T-helper 1 cell (primary cell): ENCODE results near the gene ASAP3.
A peak's percentile ranks its signal among the peaks of the same experiment; 100 is the strongest.

Experiments
- DNase-seq, 5 donors: peaks; one replicate each; pipeline ENCODE4 v3.0.0-alpha.2; 2012 to 2020

Gene ASAP3

DNA sequence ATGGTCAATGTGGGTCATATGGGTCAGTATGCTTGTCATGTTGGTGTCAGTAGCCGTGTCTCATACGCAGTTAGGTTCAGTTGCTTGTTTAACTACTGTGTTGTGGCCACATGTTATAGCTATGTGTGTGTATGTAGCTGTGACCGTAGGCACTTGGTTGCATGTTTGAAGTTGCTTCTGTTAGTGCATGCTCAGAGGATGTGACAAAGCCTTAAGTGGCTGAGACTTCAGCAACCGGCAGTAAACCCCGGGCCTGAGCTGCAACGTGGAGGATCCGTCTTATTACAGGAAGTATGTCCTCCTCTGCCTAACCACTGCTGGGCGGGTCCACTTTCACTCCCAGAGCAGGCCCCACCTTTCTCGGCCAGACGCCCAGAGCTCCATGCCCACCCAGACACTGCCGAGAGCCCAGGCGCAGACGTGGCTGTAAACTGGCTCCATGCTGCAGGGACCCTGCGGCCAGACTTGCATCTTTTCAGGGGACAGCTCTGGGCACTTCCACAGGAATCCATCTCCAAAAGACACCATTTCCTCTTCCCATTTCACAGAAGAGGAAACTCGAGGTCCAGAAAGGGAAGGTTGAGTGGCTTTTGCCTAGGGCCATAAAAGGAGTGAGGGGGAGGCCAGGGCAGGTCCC lies 61.6 kb downstream of the ASAP3 start:
- peak in 3 of 5 donors; percentile 15 to 78 (median 27) for DNase-seq

DNA sequence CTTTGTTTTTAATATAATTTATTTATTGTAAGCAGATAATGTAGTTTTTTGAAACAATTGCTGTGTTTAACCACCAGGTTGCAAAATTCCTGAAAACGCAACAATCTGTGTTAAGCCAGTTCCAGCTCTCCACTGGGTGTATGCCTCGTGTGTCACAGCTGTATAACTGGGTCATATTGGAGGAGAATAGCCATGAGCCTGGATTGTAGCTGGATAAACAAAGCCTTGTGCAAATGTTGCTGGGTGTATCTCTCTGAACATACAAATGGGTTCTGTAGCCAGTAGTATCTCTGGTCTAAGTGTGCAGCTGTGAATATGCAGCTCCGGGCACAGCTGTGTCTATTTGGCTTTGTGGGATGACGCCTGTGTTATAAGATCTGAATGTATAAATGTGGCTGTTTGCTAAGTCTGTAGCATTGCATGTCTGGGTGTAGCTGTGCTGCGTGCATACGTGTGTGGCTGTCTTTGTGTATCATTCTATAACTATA lies 62.2 kb downstream of the ASAP3 start:
- DNase-seq: no peak

DNA sequence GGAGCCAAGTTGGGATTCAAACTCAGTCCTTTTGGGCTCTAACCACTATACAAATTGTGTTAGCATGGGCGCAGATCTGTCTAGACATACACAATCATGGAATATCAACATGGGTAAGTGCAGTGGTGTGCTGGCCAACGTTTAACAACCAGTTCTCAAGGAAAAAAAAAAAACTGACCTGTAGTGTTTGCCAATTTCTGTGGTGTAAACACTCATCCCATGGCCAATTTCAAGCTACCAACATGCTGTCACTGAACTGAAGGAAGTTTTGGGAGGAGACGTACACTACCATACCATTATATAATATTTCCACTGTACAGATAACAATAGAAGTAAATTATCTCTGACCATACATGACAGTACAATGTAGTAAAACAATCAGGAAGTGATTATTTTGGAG lies 62.6 kb downstream of the ASAP3 start:
- DNase-seq: no peak

DNA sequence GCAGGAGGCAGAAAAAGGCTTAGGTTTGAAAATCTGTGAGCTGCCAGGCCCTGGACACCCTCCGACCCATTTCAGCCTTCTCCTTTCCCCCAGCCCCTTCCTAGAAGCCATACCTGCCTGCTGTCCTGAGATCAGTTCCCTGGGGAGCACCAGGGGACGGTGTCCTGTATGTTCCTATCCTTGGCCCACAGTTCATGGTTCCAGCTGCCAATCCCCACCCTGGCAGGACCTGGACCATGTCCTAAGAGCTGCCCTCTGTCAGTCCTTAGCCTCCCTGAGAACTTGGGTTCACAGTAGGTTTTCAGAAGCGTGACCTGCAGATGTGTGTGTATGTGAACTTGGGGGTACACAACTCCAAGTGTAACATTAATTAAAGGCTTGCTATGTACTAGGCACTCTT lies 63.2 kb downstream of the ASAP3 start:
- DNase-seq: no peak

DNA sequence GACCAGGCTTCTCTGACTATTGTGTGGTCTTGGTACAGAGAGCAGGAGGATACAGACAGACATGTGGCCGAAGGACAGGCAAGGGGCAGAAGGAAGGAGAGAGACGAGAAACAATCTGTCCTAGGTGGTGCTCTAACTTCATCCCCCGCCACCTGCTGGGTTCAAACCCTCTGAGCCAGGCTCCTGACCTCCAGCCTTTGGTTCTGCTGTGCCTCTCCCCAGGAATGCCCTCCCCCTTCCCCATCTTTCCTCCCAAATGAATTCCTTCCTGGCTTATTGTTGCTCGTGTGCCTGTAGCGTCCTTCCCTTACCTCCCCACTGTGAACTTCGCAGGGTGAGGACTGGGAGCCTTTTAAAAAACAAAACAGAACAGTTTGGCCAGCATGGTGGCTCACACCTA lies 64.8 kb downstream of the ASAP3 start:
- no peak for DNase-seq

DNA sequence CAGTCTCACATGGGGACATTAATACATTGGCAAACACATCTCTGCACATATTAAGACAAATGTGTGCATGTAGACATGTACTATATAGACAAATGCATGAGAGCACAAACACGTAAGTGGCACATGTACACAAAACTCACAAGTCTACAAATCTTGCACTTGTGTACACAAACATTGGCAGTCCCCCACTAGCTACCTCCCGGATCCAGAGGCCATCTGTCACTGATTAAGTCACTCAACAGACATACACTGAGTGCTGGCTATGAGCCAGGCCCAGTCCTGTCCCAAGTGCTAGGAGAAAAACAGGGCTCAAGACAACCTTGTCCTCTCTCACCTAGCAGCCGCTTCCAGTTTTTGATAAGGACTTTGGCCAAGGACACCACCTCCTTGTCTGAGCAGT lies 66.4 kb downstream of the ASAP3 start:
- DNase-seq: no peak

DNA sequence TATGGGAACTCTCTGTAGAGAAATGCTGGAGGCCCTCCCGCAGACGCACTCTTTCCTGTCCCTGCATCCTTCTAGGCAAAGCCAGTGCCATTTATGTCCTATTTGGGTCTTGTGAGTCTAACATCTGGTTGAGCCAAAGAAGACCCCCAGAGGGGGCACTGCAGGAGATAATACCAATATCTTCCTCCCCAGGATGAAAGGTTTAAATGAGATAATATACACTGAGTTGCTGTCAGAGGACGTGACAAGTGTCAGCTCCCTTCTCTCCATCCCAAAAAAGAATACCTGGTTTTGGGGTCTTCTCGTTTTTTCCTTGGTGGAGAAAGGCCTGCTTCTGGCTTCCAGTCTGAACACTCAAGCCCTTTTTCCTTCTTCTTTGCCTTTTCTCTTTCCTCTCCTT lies 67.0 kb downstream of the ASAP3 start:
- DNase-seq: no peak

DNA sequence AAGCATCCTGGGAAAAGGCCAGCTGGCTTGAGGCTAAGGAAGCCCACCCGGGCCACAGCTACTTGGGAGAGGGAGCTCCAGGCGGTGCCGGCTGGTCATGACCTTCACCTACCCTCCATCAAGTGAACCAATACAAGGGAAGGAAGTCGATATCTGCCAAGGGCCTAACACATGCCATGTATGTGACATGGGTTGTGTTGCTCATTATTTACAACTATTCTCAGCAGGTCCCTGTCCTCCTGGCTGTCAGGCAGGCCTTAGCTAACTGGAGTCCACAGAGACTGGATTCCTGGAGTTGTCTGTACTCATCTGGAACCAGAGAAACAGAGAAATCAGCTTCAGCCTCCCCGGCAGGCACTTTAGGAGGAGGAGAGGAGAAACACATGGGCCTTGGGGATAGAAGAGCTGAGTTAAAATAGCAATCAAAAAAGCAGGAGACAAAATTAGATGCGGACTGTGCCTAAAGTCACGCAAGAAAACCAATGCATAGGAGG lies 75.1 kb downstream of the ASAP3 start:
- DNase-seq: no peak

DNA sequence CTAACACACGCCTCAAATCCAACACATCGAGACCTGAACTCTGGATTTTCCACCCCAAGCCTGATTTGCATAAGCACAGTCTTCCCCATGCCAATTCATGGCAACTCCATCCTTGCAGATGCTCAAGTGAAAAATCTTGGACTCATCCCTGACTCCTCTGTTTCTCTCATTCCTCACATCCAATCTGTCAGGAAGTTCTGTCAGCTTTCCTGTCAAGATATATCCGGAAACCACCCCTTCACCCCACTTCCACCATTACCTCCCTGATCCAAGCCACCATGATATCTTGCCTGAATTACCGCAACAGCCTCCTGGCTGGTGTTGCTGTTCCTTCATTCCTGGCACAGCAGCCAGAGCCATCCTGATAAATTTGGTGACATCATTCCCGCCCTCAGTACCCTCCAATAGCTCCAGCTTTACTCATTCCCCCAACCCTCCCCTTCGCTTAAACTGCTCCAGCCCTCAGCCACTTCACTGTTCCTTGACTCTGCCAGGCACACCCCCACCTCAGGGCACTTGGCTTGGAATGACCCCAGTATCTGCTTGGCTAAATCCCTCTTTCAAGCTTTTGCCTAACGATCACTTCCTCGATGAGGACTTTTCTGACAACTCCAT lies 76.9 kb downstream of the ASAP3 start:
- no peak for DNase-seq

DNA sequence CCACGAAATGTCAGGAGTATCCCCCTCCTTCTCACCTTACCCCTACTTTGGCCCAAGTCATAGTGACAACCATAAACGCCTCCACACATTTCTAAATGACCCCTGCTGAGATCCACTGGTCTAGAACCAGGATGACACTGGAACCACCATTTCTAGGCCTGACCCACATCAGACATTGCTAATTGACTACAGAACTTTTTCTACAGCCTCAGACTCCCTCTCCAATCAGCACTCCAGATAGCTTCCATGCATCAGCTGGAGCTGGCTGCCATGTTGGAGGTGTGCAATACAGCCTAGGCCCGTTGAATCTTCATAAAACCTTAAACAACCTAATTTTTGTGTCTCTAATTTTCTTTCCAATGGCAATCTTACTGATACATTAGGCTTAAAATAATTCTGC lies 78.0 kb downstream of the ASAP3 start:
- no peak for DNase-seq

DNA sequence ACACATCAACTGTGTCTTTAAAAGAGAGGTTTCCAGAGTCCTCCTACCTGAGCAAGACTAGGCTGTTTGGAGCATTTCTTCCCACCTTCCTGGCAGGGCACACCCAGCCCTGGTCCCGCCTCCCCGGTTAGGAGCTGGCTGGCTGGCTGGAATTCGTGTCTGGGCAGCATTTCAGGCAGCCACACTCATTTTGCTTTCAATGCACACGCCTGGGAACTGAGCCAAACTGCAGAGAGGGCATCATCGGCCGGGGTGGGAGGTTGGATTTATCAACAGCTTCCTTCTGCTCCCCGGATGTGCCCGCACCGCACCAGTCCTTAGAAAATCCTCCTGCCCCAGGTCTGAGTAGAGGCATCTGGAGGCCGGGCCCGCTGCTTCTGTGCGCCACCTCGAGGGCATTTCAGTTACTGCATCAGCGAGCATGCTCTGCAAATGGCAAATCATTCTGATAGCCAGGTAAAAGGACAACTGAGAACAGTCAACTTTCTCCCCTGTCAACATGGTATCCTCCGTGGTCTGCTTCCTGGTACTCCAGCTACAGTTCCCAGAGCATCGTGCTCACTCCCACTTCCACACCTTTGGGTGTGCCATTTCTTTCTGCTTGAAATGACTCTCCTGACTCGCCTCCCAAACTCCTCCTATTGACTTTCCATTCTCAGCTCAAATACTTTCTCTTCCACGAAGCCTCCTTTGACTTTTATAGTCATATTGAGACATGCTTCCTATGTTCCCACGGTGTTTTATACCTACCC lies 80.1 kb downstream of the ASAP3 start:
- DNase-seq: peak; percentile 46 to 76 (median 68)

DNA sequence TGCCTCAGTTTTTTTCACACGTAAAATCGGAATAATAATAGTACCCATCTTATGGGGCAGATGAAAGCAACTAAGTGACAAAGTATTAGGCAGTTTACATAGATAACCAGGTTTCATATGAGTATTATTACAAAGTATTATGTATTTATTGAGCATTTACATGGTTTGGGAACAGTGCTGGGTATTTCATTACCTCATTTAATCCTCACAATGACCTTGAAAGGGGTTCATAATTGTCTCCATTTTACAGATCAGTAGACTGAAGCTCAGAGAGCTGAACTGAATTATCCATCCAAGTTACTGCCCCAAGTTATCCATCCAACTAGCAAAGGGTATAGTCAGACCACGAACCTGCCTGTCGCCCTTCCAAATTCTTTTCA lies 80.6 kb downstream of the ASAP3 start:
- no peak for DNase-seq

DNA sequence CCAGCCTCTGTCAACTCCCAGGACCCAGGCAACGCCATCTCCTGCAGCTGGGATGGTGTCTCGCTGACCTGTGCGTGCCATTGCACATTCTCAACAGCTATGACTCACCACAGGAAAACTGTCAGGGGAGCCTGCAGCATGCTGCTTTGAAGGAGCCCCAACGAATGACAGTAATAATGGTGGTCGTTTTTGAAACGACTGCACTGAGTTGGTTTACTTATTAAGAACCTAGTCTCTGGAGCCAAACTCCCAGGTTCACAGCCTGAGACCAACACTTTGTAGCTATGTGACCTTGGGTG lies 81.0 kb downstream of the ASAP3 start:
- no peak for DNase-seq

DNA sequence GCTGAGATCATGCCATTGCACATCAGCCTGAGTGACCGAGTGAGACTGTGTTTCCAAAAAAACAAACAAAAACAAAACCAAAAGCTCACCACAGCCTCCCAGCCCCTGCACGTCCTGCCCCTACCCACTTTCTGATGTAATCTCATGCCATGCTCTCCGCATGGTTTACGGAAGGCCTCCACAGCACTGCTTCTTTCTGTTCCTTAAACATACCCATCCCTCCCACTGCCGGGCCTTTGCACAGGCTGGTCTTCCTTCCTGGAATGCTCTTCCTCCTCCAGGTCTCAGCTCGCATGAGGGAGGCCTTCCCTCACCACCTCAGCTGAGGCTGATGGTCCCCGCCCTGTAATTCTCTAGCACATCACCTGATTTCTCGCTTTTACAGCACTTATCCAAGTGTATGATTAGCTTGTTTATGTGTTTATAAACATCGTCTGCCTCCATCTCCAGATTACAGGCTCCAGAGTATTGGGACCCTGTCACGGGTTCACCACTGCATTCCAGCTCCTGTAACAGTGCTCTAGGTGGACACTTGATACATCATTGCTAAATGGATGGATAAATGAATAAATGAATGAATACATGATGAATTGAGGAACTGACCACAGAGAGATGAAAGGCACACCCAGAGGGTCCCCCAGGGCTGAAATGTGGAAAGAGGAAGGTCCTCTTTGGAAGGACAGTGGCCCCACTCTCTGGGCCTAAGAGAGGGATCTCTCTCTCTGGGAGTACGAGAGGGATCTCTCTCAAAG lies 81.5 kb downstream of the ASAP3 start:
- no peak for DNase-seq

DNA sequence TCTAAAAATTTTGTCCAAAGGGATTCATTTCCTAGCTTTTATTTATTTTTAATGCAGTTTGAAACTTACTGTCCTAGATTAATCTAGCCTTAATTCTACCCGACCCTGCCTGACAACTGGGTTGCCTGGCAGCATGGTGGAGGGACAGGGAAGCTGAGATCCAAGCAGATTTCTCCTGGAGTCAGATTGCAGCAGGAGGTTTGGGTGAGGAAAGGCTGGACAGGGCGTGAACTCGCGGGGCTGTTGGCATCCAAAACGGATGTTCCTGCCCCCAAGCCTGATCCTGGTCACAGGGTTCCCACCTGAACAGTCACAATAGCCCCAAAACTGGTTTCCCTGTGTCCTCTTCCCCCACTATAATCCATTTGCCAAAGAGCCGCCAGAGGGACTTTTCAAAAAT lies 82.7 kb downstream of the ASAP3 start:
- DNase-seq: no peak

DNA sequence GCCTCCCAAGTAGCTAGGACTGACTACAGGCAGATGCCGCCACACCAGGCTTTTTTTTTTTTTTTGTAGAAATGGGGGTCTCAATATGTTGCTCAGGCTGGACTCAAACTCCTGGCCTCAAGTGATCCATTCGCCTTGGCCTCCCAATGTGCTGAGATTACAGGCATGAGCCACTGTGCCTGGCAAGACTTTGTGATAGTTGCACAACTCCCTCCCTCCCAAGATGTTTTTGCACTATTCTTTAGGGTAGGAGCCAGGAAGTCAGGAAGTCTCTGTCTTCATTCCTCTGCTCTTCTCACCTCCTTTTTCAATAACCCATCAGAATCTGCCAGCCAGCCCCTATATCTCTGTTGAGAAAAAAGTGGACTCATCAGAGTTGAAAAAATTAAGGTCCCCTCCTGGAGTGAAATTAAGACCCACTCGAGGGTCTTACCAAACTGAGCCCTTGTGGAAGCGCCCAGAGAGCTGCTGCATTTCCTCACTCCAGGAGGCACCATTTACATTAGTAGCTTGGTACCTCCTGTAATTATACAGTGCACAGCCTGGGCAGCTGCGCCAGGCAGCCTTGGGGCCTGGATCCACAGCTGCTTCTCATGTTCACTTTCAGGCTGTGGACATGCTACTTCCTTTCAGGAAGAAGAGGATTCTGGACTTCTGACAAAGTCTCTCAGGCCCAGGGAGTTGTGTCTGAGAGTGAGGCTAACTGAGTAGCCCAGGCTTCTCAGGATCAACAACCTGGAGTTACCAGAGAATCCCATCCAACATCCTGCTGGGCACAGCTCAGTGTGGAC lies 83.5 kb downstream of the ASAP3 start:
- no peak for DNase-seq

DNA sequence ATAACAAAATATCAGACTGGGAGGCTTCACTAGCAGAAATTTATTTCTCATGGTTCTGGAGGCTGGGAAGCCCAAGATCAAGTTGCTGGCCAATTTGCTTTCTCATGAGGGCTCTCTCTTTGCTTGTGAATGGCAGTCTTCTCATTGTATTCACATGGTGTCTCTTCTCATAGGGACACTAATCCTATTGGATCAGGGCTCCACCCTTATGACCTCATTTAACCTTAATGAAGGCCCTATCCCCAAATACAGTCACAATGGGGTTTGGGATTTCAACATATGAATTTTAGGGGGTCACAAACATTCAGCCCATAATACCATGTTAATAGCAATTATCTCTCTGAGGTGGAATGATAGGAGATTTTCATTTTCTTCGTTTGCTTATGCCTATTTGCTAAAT lies 84.8 kb downstream of the ASAP3 start:
- DNase-seq: no peak

DNA sequence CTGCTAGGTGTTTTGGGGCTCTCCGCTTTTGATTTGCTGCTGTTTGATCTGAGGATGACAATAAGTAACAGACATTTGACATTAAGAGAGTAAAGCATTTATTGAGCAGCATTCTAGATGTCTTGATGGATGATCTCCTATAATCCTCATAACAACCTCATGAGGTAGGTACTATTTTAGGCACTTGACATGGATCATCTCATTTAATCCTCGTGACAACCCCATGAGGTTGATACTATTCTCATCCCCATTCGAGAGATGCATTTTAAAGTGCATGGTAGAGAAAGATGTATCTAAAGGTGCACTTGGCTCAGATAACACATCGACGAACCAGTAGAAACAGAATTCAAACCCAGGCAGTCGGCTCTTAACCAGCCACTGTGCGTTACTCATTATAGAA lies 86.1 kb downstream of the ASAP3 start:
- no peak for DNase-seq

DNA sequence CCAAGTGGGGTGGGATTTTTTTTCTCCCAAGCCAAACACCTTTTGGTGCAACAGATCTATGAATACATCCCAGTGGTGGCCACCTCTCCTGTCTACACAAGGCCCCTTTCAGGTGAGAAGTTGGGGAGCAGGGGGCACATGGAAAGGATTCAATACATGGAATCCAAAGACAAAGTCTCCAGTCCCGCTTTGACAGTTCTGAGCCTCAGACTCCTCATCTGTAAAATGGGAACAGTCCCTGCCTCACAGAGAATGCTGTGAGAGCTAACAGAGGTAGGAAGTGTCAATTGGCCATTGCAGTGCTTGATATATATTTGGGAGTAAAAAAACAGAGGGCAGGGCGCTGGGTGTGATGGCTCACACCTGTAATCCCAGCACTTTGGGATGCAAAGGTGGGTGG lies 87.6 kb downstream of the ASAP3 start:
- DNase-seq: no peak

DNA sequence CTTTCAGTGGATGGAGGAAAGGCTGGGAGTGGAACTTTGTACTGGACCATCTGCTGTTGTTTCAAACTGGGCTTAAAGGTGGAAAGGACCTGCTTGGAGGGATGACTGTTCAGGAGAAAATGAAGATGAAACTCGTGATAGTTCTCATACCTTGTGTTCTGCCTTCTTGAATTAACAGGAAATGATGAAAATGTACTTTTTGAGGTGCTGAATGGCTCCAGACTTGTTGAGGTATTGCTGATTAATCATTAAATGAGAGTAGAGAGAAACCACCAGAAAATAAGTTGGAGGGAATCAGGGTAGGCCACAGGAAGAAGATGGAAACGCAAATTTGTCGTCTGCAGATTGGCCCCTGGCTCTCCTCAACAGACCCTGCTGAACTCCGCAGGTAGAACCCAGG lies 88.1 kb downstream of the ASAP3 start:
- no peak for DNase-seq

DNA sequence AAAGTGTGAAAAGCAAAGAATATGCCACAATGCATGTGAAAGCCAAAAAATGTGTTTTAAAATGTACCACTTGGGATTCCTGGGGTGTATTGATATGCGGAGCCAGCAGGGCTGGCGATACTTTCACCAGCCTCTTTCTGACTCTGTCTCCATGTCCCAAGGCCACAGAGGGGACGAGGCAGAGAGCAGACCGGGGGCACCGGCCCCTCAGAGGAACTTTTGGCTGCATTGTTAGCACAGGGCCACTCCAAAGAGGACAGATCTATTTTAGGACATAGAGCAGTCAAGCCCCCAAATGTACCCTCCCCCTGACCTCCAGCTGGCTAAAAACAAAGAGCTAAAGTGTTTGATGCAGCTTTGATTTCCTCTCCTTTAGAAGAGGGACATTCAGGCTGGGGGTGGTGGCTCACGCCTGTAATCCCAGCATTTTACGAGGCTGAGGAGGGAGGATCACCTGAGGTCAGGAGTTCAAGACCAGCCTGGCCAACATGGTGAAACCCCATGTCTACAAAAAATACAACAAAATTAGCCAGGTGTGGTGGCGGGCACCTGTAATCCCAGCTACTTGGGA lies 88.7 kb downstream of the ASAP3 start:
- no peak for DNase-seq

DNA sequence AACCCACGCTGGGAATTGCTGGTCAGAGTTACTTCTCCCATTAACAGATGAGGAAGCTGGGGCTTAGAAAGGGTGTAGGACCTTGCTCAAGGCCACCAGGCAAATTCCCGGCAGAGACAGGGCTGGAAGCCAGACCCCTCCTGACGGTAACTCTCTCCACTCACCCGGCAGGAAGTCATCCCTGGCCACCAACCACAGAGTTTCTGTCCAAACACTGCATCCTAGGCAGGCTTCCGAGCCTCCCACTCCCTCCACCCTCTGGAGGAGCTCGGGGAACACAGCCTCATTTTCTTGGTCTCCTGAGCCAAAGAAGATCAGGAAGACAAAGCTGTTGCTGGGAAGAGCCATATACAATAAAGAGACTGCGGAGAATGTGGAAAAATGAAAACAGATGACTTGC lies 89.3 kb downstream of the ASAP3 start:
- DNase-seq: no peak
